GM21447 (cell line): ENCODE results near the gene NOXRED1.
"Not testable (repeated sequence)": the region's sequence is repeated elsewhere in the genome, so short reads cannot be mapped to it uniquely, and the experiment has no call there.

ENCODE experiments used
- ATAC-seq: cut with Tn5 transposase; IDR thresholded peaks from one replicate; pipeline ENCODE4 v1.9.1; 2021; ENCODE audit not compliant: unreplicated experiment

NOXRED1 gene

GRCh38 chr14:77423423-77423822 lies at the start of gene NOXRED1:
TSS of gene NOXRED1 (minus strand) at chr14:77423523. CDS start at chr14:77422889, 634 bp downstream.
- ATAC-seq: no peak

- no peak for ATAC-seq
Observed at GRCh38 chr14:77470224-77470870, 47.0 kb upstream of the NOXRED1 start.

GRCh38 chr14:77469539-77469938 lies 46.2 kb upstream of the NOXRED1 start:
- no peak for ATAC-seq

GRCh38 chr14:77469067-77469505 lies 45.8 kb upstream of the NOXRED1 start:
- no peak for ATAC-seq

- ATAC-seq: no peak
Observed at GRCh38 chr14:77467801-77468200, 44.5 kb upstream of the NOXRED1 start.

GRCh38 chr14:77459072-77459723 lies 35.9 kb upstream of the NOXRED1 start:
- no peak for ATAC-seq

- ATAC-seq: peak; percentile 20
Observed at GRCh38 chr14:77458249-77458950, 35.1 kb upstream of the NOXRED1 start.

- ATAC-seq: peak; percentile 88
Observed at GRCh38 chr14:77457522-77458248, 34.4 kb upstream of the NOXRED1 start, which contains the start of the genes AHSA1 and VIPAS39. TSS of gene AHSA1 (plus strand) at chr14:77458093. CDS start at chr14:77458190, 97 bp downstream. TSS of gene VIPAS39 (minus strand) at chr14:77457601. CDS start at chr14:77454102, 3,499 bp downstream.

GRCh38 chr14:77457115-77457521 lies 33.8 kb upstream of the NOXRED1 start:
- no peak for ATAC-seq

- ATAC-seq: no peak
Observed at GRCh38 chr14:77455966-77456640, 32.8 kb upstream of the NOXRED1 start.

- no peak for ATAC-seq
Observed at GRCh38 chr14:77442196-77442595, 18.9 kb upstream of the NOXRED1 start.

GRCh38 chr14:77439861-77440260 lies 16.5 kb upstream of the NOXRED1 start:
- ATAC-seq: no peak

- ATAC-seq: no peak
Observed at GRCh38 chr14:77438596-77438995, 15.3 kb upstream of the NOXRED1 start.

GRCh38 chr14:77436042-77436441 lies 12.7 kb upstream of the NOXRED1 start:
- ATAC-seq: no peak

- no peak for ATAC-seq
Observed at GRCh38 chr14:77426396-77426795, 3.1 kb upstream of the NOXRED1 start.

GRCh38 chr14:77424862-77425261 lies 1.5 kb upstream of the NOXRED1 start:
- no peak for ATAC-seq

- ATAC-seq: no peak
Observed at GRCh38 chr14:77421201-77421600, 2.1 kb downstream of the NOXRED1 start.

GRCh38 chr14:77416836-77417235 lies 6.5 kb downstream of the NOXRED1 start:
- ATAC-seq: no peak

GRCh38 chr14:77416098-77416497 lies 7.2 kb downstream of the NOXRED1 start:
- ATAC-seq: not testable (repeated sequence)

- not testable (repeated sequence) for ATAC-seq
Observed at GRCh38 chr14:77415403-77416030, 7.8 kb downstream of the NOXRED1 start.
